Heart right ventricle (tissue), 16 donors: ENCODE results near the gene CYP4F12. TPM values are rescaled to one million over a fixed set of nuclear protein-coding genes. Genes with fewer than 3 reads are reported as not detected.

Experiments used
- ATAC-seq, 8 donors: fragments of 200-7000 bp; cut with Tn5 transposase; one replicate each; pipeline ENCODE4 v1.9.1; 2020; ENCODE audit warnings: mild to moderate bottlenecking in 8 of 8, moderate library complexity in 8 of 8, moderate number of reproducible peaks in 1 of 8
- DNase-seq, 2 donors: peaks; one replicate each; pipeline ENCODE4 v3.0.0-alpha.2; 2020
- H3K27ac ChIP-seq, 10 donors: fragments of 200-600 bp; sonication (generic) in 2 of 10; one replicate each; pipeline versions ENCODE4 v1.5.0 to v1.8.0; 2020 to 2022; ENCODE audit warnings: mild to moderate bottlenecking in 3 of 10
- H3K27me3 ChIP-seq, 7 donors: fragments of 200-600 bp; one replicate each; pipeline ENCODE4 v1.8.0; 2021 to 2022; ENCODE audit warnings: mild to moderate bottlenecking in 2 of 7
- H3K36me3 ChIP-seq, 9 donors: fragments of 200-600 bp; sonication (generic) in 1 of 9; one replicate each; pipeline versions ENCODE4 v1.5.0 to v1.8.0; 2020 to 2022; ENCODE audit warnings: mild to moderate bottlenecking in 2 of 9
- H3K4me1 ChIP-seq, 9 donors: fragments of 200-600 bp; sonication (generic) in 1 of 9; one replicate each; pipeline versions ENCODE4 v1.5.0 to v1.8.0; 2020 to 2022; ENCODE audit warnings: mild to moderate bottlenecking in 4 of 9
- H3K4me3 ChIP-seq, 10 donors: fragments of 200-600 bp; sonication (generic) in 2 of 10; one replicate each; pipeline versions ENCODE4 v1.5.0 to v1.8.0; 2020 to 2022; ENCODE audit warnings: mild to moderate bottlenecking in 7 of 10, moderate library complexity in 2 of 10
- H3K9me3 ChIP-seq, 11 donors: fragments of 200-600 bp in 10 of 11; sonication (generic) in 2 of 11; one replicate each; pipeline versions ENCODE4 v1.5.0 to v1.8.0; 2013 to 2022; ENCODE audit warnings: mild to moderate bottlenecking in 2 of 11, control low read depth in 1 of 11, moderate library complexity in 1 of 11
- WGBS, 2 donors: extraction: QIAGEN DNeasy Blood & Tissue Kit; methylation state at CpG; one replicate each; pipeline ENCODE4 v1.1.7; 2013; ENCODE audit warnings: inconsistent platforms in 1 of 2; 5-methylcytosine and 5-hydroxymethylcytosine counted together
- intact Hi-C, 10 donors: fragments of 100-400 bp; cut with DNase I; formaldehyde crosslinking; loops; one replicate each; pipeline versions ENCODE4 v1.11.1 to v1.14.2; 2022
- polyA plus RNA-seq, 2 donors: library from polyadenylated mRNA; stranded (reverse); fragments of 200-250 nt; gene quantifications; one replicate each; pipeline ENCODE4 v1.2.3, GENCODE V29; 2013
- total RNA-seq, 10 donors: library from RNA; stranded (reverse); fragmentation: NEBNext Ultra II Directional in 3 of 10; extraction: Animal tissue kit (Norgen Biotek cat#: 25700) in 3 of 10; gene quantifications; one replicate each; pipeline versions ENCODE4 v1.2.1 to v1.2.4, GENCODE V29; 2021 to 2023
- TF ChIP-seq, protein P1 (sequence below), 9 donors: fragments of 200-600 bp; sonication (generic) in 2 of 9; IDR thresholded peaks; one replicate each; pipeline versions ENCODE4 v1.5.0 to v1.8.0; 2021 to 2022; ENCODE audit warnings: antibody characterized with exemption in 9 of 9, mild to moderate bottlenecking in 5 of 9, moderate library complexity in 1 of 9
- donor health status: Arrhythmogenic right ventricular cardiomyopathy.
- donor health status: ischemic (EF 13 %, LVEDD 7.1; RV severe dilation, severe dysfunction).
- donor health status: healthy with polysubstance abuse.
- donor health status: DM: no; HTN: yes; CAD: no.
- donor health status: DM: no; HTN: no; CAD: no.
- donor health status: ischemic (EF 25% LVEDD 6.9; RV normal size, moderate dysfunction).
- donor health status: ischemic (EF 25% LVEDD 5.7; RV mildly dilated, moderate dysfunction).
- donor health status: healthy.
- donor health status: DM: yes; HTN: yes; CAD: no.
- donor health status: Ischemic cardiomyopathy.
- donor health status: ischemic (EF 35%, LVEDD 5.7; RV mildly dilated, moderate dysfunction).
- donor health status: nonischemic (EF 11% LVEDD 7.7; RV severe dilation, severe dysfunction).
- donor health status: DM: yes; HTN: yes; CAD: no.
- donor health status: PGD.
- donor health status: ischemic (EF 29% LVEDD 5.4; RV normal size, mild dysfunction).
- donor health status: nonischemic (EF 23%, LVEDD 6.1; RV moderate dilation, normal function).

Gene CYP4F12
- total and polyA plus RNA-seq, 12 donors: 0.92 to 17.3 (median 2.7) TPM

- Histone ChIP-seq H3K9me3 (no peaks in the 10 kb centered on the region), H3K27ac (no peak overlapping the region), H3K4me1 (no peaks in the 10 kb centered on the region), H3K4me3 (no peak overlapping the region), H3K36me3 (peaks cover 0 to 36% (median 0%) of the 10 kb centered on the region in 9 donors), H3K27me3 (peaks cover 0 to 3% (median 0%) of the 10 kb centered on the region in 7 donors)
- 49 to 57% methylated on average over 8 of the region's 8 CpGs for WGBS, 2 donors
- DNase-seq (no peak), ATAC-seq (no peak)
- intact Hi-C loops: no loop called here
- TF ChIP-seq, protein P1, sequence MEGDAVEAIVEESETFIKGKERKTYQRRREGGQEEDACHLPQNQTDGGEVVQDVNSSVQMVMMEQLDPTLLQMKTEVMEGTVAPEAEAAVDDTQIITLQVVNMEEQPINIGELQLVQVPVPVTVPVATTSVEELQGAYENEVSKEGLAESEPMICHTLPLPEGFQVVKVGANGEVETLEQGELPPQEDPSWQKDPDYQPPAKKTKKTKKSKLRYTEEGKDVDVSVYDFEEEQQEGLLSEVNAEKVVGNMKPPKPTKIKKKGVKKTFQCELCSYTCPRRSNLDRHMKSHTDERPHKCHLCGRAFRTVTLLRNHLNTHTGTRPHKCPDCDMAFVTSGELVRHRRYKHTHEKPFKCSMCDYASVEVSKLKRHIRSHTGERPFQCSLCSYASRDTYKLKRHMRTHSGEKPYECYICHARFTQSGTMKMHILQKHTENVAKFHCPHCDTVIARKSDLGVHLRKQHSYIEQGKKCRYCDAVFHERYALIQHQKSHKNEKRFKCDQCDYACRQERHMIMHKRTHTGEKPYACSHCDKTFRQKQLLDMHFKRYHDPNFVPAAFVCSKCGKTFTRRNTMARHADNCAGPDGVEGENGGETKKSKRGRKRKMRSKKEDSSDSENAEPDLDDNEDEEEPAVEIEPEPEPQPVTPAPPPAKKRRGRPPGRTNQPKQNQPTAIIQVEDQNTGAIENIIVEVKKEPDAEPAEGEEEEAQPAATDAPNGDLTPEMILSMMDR (IDR thresholded peaks at IDR 0.05): no peak
Observed at GRCh38 chr19:15680478-15681322, 7.8 kb downstream of the CYP4F12 start.

- intact Hi-C loops: no loop called here
- Histone ChIP-seq H3K27me3 (peaks cover 0 to 3% (median 0%) of the 10 kb centered on the region in 7 donors), H3K9me3 (peaks cover 0 to 21% (median 6%) of the 10 kb centered on the region in 11 donors), H3K4me1 (no peaks in the 10 kb centered on the region), H3K4me3 (no peak overlapping the region), H3K36me3 (peaks cover 0 to 50% (median 0%) of the 10 kb centered on the region in 9 donors), H3K27ac (no peak overlapping the region)
- DNase-seq: no peak
- TF ChIP-seq, protein P1 (IDR thresholded peaks at IDR 0.05): no peak
- no peak for ATAC-seq
- WGBS, 2 donors: 79 to 81% methylated on average over 10 of the region's 10 CpGs
Observed at GRCh38 chr19:15683411-15683810, 10.5 kb downstream of the CYP4F12 start.

GRCh38 chr19:15684828-15685227 lies 11.9 kb downstream of the CYP4F12 start:
- H3K4me1 ChIP-seq: no peaks in the 10 kb centered on the region
- H3K9me3 ChIP-seq: peaks cover 0 to 35% (median 14%) of the 10 kb centered on the region in 11 donors
- H3K27me3 ChIP-seq: peaks cover 0 to 3% (median 0%) of the 10 kb centered on the region in 7 donors
- H3K4me3 ChIP-seq: no peak overlapping the region
- intact Hi-C loops: no loop called here
- 31 to 40% methylated on average over 9 of the region's 9 CpGs for WGBS, 2 donors
- no peak for ATAC-seq
- H3K27ac ChIP-seq: no peak overlapping the region
- no peak for DNase-seq
- H3K36me3 ChIP-seq: peaks cover 0 to 50% (median 0%) of the 10 kb centered on the region in 9 donors
- TF ChIP-seq, protein P1 (IDR thresholded peaks at IDR 0.05): no peak

DNA sequence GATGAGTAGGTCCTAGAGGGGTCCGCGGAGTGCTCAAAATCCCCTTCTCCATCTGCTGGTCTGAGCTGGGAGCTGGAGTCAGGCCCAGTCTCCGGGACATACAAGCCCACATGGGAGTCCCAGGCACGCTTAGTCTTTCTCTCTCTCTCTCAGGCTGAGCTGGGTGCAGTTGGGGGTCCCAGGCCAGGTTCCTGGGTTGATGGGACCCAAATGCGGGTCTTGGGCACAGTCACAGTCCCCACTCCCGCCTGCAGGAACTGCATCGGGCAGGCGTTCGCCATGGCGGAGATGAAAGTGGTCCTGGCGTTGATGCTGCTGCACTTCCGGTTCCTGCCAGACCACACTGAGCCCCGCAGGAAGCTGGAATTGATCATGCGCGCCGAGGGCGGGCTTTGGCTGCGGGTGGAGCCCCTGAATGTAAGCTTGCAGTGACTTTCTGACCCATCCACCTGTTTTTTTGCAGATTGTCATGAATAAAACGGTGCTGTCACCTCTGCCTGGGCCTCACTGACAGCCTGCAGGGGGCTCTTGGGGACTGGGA lies 23.8 kb downstream of the CYP4F12 start:
- ATAC-seq (no peak), DNase-seq (no peak)
- 71 to 72% methylated on average over 19 of the region's 19 CpGs for WGBS, 2 donors
- Histone ChIP-seq H3K27ac (no peak overlapping the region), H3K4me3 (no peak overlapping the region), H3K36me3 (peaks cover 0 to 11% (median 0%) of the 10 kb centered on the region in 9 donors), H3K27me3 (peaks cover 0 to 6% (median 0%) of the 10 kb centered on the region in 7 donors), H3K4me1 (no peaks in the 10 kb centered on the region), H3K9me3 (peaks cover 0 to 26% (median 0%) of the 10 kb centered on the region in 11 donors)
- TF ChIP-seq, protein P1 (IDR thresholded peaks at IDR 0.05): no peak
- intact Hi-C loops: no loop called here
